ENCODE measurements around the gene MYRFL.
"Not testable (repeated sequence)": the region's sequence is repeated elsewhere in the genome, so short reads cannot be mapped to it uniquely, and the experiment has no call there.

Gene MYRFL

GRCh38 chr12:69824966-69825560 is at the start of gene MYRFL:
Gene MYRFL (plus strand): TSS chr12:69825227. CDS start chr12:69825518, 291 bp downstream.
- no peak for DNase-seq (ENCODE audit: extremely low read depth in 1 of 2, low read depth in 1 of 2)

- no peak for DNase-seq (ENCODE audit: extremely low read depth in 1 of 2, low read depth in 1 of 2)
Measured at GRCh38 chr12:69779928-69780327, 45.1 kb upstream of the MYRFL start.

- DNase-seq (ENCODE audit: extremely low read depth in 1 of 2, low read depth in 1 of 2): no peak
Measured at GRCh38 chr12:69783365-69783764, 41.7 kb upstream of the MYRFL start.

DNA sequence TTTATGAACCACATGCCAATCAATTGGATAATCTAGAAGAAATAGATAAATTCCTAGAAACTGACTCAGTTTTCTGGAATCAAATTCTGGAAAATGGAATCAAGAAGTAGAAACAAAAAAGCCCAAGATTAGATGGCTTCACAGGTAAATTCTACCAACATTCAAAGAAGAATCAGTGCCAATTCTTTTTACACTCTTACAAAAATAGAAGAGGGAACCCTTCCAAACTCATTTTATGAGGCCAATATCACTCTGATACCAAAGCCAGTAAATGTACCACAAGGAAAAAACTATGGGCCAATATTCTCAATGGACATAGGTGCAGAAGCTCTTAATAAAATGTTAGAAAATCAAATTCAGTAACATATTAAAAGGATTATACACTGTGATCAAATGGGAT is 35.7 kb upstream of the MYRFL start:
- DNase-seq (ENCODE audit: extremely low read depth in 1 of 2, low read depth in 1 of 2): no peak

GRCh38 chr12:69792533-69792932 is 32.5 kb upstream of the MYRFL start:
- DNase-seq (ENCODE audit: extremely low read depth in 1 of 2, low read depth in 1 of 2): no peak

DNA sequence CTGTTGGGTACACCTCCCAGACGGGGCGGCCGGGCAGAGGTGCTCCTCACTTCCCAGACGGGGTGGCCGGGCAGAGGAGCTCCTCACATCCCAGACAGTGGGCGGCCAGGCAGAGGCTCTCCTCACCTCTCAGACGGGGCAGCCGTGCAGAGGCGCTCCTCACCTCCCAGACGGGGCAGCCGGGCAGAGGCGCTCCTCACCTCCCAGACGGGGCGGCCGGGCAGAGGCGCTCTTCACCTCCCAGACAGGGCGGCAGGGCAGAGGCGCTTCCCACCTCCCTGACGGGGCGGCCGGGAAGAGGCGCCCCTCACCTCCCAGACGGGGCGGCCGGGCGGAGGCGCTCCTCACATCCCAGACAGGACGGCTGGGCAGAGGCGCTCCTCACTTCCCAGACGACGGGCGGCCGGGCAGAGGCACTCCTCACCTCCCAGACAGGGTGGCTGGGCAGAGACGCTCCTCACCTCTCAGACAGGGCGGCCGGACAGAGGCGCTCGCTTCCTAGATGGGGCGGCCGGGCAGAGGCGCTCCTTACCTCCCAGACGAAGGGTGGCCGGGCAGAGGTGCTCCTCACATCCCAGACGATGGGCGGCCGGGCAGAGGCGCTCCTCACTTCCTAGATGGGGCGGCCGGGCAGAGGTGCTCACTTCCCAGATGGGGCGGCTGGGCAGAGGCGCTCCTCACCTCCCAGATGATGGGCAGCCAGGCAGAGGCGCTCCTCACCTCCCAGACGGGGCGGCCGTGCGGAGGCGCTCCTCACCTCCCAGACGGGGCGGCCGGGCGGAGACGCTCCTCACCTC is 17.7 kb upstream of the MYRFL start:
- not testable (repeated sequence) for DNase-seq (ENCODE audit: extremely low read depth in 1 of 2, low read depth in 1 of 2)

- no peak for DNase-seq (ENCODE audit: extremely low read depth in 1 of 2, low read depth in 1 of 2)
Measured at GRCh38 chr12:69810870-69811498, 14.0 kb upstream of the MYRFL start.

DNA sequence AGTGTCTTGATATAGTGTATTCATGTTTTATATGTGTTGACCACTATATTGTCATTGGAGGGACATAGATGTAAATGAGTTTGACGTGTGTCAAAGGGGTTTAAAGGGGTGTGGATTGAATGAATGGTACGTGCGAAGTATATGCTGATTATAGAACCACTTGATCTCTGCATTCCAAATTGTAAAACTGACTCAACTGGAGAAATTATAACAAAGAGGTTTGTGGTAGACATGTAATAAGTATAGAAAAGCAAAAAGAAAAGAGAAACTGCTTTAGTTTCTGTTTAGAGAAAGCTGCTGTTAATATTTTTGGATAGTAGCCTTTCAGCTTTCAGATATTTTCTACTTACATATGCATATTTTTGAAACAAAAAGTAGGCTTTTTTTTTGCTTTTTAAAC is 8.9 kb upstream of the MYRFL start:
- DNase-seq (ENCODE audit: extremely low read depth in 1 of 2, low read depth in 1 of 2): no peak

DNA sequence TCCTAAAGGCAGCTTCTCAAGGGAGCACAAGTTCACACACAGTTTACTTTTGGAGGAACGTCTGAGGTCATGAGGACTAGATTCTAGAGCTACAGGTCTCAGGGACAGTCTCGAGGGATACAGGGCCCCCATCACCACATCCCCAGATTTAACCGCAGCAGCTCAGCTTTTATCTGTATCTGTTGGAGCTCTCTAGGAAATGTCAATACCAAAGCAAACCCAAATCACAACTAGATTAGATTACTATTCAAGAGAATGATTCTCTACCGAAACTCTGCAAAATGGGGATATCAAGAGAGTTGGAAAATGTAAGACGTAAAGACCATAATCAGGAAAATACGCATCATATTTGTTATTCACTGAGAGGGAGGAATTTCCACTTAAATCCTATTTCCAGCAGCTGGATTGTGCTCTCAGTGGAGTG is 4.0 kb upstream of the MYRFL start:
- no peak for DNase-seq (ENCODE audit: extremely low read depth in 1 of 2, low read depth in 1 of 2)

DNA sequence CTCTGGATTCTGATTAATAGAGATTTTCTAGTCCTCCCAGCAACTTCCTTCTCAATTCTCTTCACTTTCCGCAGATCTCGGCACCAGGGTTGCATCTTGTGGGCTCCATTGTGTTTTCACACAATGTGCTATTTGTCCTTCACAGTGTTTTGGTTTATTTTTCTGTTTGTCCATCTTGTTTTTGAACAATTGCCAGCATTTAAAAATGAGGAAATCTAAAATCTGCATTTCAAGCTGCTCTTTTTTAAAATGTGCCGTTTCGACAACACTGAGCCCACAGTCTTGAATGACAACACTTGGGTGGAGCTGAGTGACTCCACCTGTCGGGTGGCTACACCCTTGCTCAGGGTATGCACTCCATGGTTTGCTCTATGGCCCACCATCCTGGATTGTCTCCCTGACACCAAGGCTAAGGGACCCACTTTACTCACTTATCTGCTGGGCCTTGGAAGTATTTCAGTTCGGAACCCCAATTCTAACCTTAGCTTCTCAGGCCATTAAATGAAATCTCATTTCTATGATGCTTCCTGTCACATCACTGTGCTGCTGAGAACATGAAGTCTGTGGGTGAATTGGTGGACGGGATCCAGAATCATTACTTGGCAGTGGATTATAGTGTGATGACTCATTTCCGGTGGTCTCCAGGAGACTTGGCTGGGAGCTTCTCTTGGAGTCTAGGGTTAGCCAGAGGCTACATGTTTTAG is 3.4 kb upstream of the MYRFL start:
- no peak for DNase-seq (ENCODE audit: extremely low read depth in 1 of 2, low read depth in 1 of 2)

DNA sequence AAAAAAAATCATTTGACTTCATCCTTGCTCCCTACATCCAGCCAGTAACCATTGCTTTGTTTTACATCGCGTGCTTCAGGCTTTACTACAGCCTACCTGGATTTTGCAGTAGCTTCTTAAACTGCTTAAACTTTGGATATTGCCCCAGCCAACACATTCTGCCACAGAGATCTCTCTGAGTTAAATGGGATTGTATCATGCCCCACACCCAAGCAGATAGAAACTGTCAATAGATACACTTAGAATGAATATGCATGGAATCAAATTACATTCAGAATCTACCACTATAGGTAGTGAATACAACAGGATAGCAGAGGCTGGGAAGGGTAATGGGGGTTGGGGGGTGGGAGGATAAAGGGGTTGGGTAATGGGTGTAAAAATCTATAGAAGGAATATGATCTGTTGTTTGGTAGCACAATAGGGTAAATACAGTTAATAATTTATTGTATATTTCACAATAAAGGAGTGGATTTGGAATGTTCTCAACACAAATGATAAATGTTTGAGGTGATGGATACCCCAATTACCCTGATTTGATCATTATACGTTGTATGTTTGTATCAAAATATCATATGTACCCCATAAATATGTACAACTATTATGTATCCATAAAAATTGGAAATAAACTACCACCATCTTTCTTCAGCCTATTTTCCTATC is 2.7 kb upstream of the MYRFL start:
- DNase-seq (ENCODE audit: extremely low read depth in 1 of 2, low read depth in 1 of 2): no peak

DNA sequence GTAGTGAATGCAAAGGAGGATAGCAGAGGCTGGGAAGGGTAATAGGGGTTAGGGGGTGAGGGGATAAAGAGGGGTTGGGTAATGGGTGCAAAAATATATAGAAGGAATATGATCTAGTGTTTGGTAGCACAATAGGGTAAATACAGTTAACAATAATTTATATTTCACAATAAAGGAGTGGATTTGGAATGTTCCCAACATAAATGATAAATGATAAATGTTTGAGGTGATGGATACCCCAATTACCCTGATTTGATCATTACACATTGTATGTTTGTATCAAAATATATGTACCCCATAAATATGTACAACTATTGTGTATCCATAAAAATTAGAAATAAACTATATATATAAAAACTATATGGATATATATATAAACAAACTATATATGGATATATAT is 999 bp upstream of the MYRFL start:
- DNase-seq (ENCODE audit: extremely low read depth in 1 of 2, low read depth in 1 of 2): no peak

DNA sequence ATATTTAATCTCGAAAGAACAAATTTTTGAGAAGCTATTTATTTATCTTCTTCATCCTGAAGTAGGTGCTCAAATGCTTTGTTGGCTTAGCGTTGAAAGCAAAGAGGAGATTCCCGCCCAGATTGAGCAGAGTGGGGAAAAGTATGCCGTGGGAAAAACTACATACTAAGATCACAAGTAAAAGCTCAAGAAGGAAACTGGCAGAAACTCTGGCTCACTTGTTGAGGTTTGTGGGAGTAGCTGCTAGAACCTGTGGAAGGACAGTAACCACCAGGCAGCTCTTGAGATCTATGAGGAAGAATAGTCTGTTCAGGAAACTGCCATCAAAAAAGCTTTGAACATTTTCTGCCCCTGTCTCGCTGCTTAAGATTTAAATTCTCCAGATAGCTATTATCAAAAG is 3.9 kb downstream of the MYRFL start:
- no peak for DNase-seq (ENCODE audit: extremely low read depth in 1 of 2, low read depth in 1 of 2)

- no peak for DNase-seq (ENCODE audit: extremely low read depth in 1 of 2, low read depth in 1 of 2)
Measured at GRCh38 chr12:69833696-69834095, 8.7 kb downstream of the MYRFL start.

GRCh38 chr12:69834147-69834546 is 9.1 kb downstream of the MYRFL start:
- DNase-seq (ENCODE audit: extremely low read depth in 1 of 2, low read depth in 1 of 2): no peak

DNA sequence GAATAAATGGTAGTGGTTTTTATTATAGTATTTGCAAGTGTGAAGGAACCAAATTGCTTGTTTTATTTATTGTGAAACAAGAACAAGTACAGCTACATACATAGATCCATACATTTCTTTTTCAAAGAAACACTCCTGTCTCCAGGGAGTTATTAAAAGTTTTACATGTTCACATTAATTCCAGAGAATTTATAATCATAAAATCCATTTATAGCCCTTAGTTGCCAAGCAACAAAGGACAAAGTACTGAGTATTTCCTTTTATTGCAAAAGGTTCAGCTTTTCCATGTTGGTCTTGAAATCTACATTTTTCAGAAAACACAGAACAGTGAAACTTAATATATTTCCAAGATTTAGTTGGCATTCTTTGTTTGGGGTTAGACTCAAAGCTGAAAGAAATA is 9.5 kb downstream of the MYRFL start:
- no peak for DNase-seq (ENCODE audit: extremely low read depth in 1 of 2, low read depth in 1 of 2)

- no peak for DNase-seq (ENCODE audit: extremely low read depth in 1 of 2, low read depth in 1 of 2)
Measured at GRCh38 chr12:69835081-69835480, 10.1 kb downstream of the MYRFL start.

GRCh38 chr12:69836015-69836414 is 11.0 kb downstream of the MYRFL start:
- DNase-seq (ENCODE audit: extremely low read depth in 1 of 2, low read depth in 1 of 2): no peak

DNA sequence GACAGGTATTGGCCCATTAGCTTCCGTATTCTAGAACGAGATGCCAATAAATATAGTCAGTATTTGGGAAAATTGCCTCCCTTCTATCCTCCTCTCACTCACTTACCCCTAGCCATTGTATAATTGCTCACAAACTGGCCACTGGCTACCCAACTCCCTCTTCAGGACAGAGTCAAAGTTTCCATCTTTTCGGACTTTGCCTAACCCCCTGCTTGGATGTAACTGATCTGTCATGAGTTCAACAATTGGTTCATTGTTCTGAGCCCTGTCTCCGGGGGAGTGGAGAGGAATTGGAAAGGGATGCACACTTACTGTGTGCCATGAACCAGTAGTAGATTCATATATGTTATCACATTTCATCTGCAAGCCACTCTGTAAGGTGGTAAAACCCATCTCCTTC is 12.2 kb downstream of the MYRFL start:
- DNase-seq (ENCODE audit: extremely low read depth in 1 of 2, low read depth in 1 of 2): no peak

DNA sequence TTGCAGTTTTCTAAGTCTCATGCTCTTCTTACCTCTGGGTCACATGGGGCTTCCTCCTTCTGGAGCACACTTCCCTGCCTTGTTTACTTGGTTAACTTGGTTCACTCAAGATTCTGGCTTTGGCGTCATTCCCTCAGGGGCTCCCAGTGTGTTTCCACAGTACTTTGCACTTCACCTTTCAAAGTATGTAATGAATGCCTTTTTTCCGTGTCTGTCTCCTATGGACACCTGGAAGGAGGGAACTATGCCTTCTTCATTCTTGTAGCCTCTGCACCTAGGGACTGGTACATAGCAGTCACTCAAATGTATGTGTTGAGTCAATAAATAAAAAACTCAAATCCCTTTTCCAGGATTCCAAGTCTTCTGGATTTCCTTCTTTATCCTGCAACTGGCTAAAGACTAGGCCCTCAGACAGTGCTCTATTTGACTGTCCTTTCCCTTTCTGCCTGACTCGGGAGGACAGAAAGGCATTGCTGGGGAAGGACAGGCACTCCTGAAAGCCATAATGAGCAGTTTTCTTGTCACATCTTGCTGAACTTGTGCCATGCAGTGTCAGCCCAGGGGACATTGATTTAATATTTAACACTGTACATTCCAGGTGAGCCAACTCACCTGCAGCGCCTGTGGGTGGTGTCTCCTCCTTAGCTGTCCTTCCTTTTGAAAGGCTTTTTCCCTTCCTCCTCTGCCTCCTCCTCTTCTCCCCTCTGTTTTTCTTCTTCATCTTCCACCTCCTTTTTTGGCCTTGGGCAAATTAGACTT is 12.8 kb downstream of the MYRFL start:
- DNase-seq (ENCODE audit: extremely low read depth in 1 of 2, low read depth in 1 of 2): no peak

All from stimulated activated CD8-positive, alpha-beta memory T cell treated with anti-CD3 and anti-CD28 coated beads, Interleukin-7, amount 100 ng/mL, for 48 hours (primary cell).